ENCODE measurements around the gene CELF1. TPM values are rescaled to one million over a fixed set of nuclear protein-coding genes. Genes with fewer than 3 reads are reported as not detected.

The CELF1 gene
- total RNA-seq, 1 experiment from 2014 or later = 152 TPM

- POLR2A ChIA-PET = no interaction called here
- Mint-ChIP-seq H3K4me1 (ENCODE audit: low read depth, unreplicated experiment) (peaks cover 6% of the 10 kb centered on the region), H3K4me3 (ENCODE audit: unreplicated experiment) (no peak overlapping the region)
Observed at GRCh38 chr11:47583844-47584243, 30.9 kb upstream of the CELF1 start.

GRCh38 chr11:47578524-47579494, 25.9 kb upstream of the CELF1 start, which contains the start of the genes KBTBD4 and NDUFS3:
TSS of gene KBTBD4 (minus strand) at chr11:47578970. CDS start at chr11:47578951, 19 bp downstream.
TSS of gene NDUFS3 (plus strand) at chr11:47579074. CDS start at chr11:47579092, 18 bp downstream.
- POLR2A ChIA-PET = interaction anchor here (0.5 to 1.6 kb wide), 4 partner anchors 11 to 1661 kb away, joined by 4 to 12 read pairs (median 6); no protein-coding TSS in a partner anchor
- TF ChIP-seq CTCF (IDR thresholded peaks at IDR 0.05; ENCODE audit: insufficient read depth in 1 of 2, low read depth in 1 of 2, low read length in 1 of 2, severe bottlenecking in 1 of 2, unreplicated experiment in 1 of 2) = no peak
- peaks cover 78% of the 10 kb centered on the region for H3K36me3 Mint-ChIP-seq (ENCODE audit: insufficient read depth, unreplicated experiment)

More at GRCh38 chr11:47583844-47584243, 30.9 kb upstream of the CELF1 start:
- Histone ChIP-seq H3K4me3 (ENCODE audit: low read depth, low read length) (no peak overlapping the region), H3K4me1 (no peaks in the 10 kb centered on the region), H3K36me3 (ENCODE audit: control insufficient read depth, insufficient read depth, low read length) (peaks cover 1% of the 10 kb centered on the region; the same call in 1 of the 2 replicates), H3K9me3 (no peaks in the 10 kb centered on the region), H3K27me3 (replicated peaks; ENCODE audit: control insufficient read depth, insufficient read depth, low read length) (no peaks in the 10 kb centered on the region)
- H3K9me3 Mint-ChIP-seq (ENCODE audit: unreplicated experiment) = no peaks in the 10 kb centered on the region
- DNase-seq = no peak
- intact Hi-C loops (cut with micrococcal nuclease; ENCODE audit: unreplicated experiment) = no loop called here
- CTCF ChIA-PET = no interaction called here
- peaks cover 44% of the 10 kb centered on the region for H3K36me3 Mint-ChIP-seq (ENCODE audit: insufficient read depth, unreplicated experiment)
- BruUV-seq (replicated peaks) = no TSS peak
- H3K27ac Mint-ChIP-seq (ENCODE audit: unreplicated experiment) = no peak overlapping the region
- TF ChIP-seq CTCF (IDR thresholded peaks at IDR 0.05; ENCODE audit: insufficient read depth in 1 of 2, low read depth in 1 of 2, low read length in 1 of 2, severe bottlenecking in 1 of 2, unreplicated experiment in 1 of 2) = no peak
- no peaks in the 10 kb centered on the region for H3K27me3 Mint-ChIP-seq (ENCODE audit: insufficient read depth, unreplicated experiment)

GRCh38 chr11:47577460-47578041, 24.6 kb upstream of the CELF1 start:
- no peaks in the 10 kb centered on the region for H3K27me3 ChIP-seq (replicated peaks; ENCODE audit: control insufficient read depth, insufficient read depth, low read length)
- peaks cover 1% of the 10 kb centered on the region; the same call in 1 of the 2 replicates for H3K36me3 ChIP-seq (ENCODE audit: control insufficient read depth, insufficient read depth, low read length)
- intact Hi-C loops (cut with micrococcal nuclease; ENCODE audit: unreplicated experiment) = no loop called here
- no TSS peak for BruUV-seq (replicated peaks)
- H3K36me3 Mint-ChIP-seq (ENCODE audit: insufficient read depth, unreplicated experiment) = peaks cover 79% of the 10 kb centered on the region
- no peak for TF ChIP-seq CTCF (IDR thresholded peaks at IDR 0.05; ENCODE audit: insufficient read depth in 1 of 2, low read depth in 1 of 2, low read length in 1 of 2, severe bottlenecking in 1 of 2, unreplicated experiment in 1 of 2)
- POLR2A ChIA-PET = interaction anchor here (0.7 kb wide), 1 partner anchor 12 kb away, joined by 5 read pairs; the partner anchor contains the start of gene PTPMT1
- H3K4me3 ChIP-seq (ENCODE audit: low read depth, low read length) = peak overlapping the region; percentile 95
- peak overlapping the region; percentile 95 for H3K27ac Mint-ChIP-seq (ENCODE audit: unreplicated experiment)
- H3K9me3 Mint-ChIP-seq (ENCODE audit: unreplicated experiment) = no peaks in the 10 kb centered on the region
- peaks cover 6% of the 10 kb centered on the region for H3K4me1 Mint-ChIP-seq (ENCODE audit: low read depth, unreplicated experiment)
- no peaks in the 10 kb centered on the region for H3K27me3 Mint-ChIP-seq (ENCODE audit: insufficient read depth, unreplicated experiment)
- no peak for DNase-seq
- H3K4me1 ChIP-seq = peaks cover 5% of the 10 kb centered on the region; the same call in 1 of the 2 replicates
- CTCF ChIA-PET = interaction anchor here (1.0 kb wide), 1 partner anchor 24 kb away, joined by 3 read pairs; no protein-coding TSS in a partner anchor
- no peaks in the 10 kb centered on the region for H3K9me3 ChIP-seq
- H3K4me3 Mint-ChIP-seq (ENCODE audit: unreplicated experiment) = peak overlapping the region; percentile 91

More at GRCh38 chr11:47578524-47579494, 25.9 kb upstream of the CELF1 start, which contains the start of the genes KBTBD4 and NDUFS3:
- BruUV-seq (replicated peaks) = TSS peak; percentile 63
- Histone ChIP-seq H3K9me3 (no peaks in the 10 kb centered on the region), H3K27me3 (replicated peaks; ENCODE audit: control insufficient read depth, insufficient read depth, low read length) (no peaks in the 10 kb centered on the region), H3K36me3 (ENCODE audit: control insufficient read depth, insufficient read depth, low read length) (peaks cover 1% of the 10 kb centered on the region; the same call in 1 of the 2 replicates), H3K4me3 (ENCODE audit: low read depth, low read length) (peak within 1 kb of the TSS; percentile 95), H3K4me1 (peaks cover 5% of the 10 kb centered on the region; the same call in 1 of the 2 replicates)
- Mint-ChIP-seq H3K9me3 (ENCODE audit: unreplicated experiment) (no peaks in the 10 kb centered on the region), H3K27me3 (ENCODE audit: insufficient read depth, unreplicated experiment) (no peaks in the 10 kb centered on the region), H3K4me1 (ENCODE audit: low read depth, unreplicated experiment) (peaks cover 6% of the 10 kb centered on the region), H3K27ac (ENCODE audit: unreplicated experiment) (peak within 1 kb of the TSS; percentile 95), H3K4me3 (ENCODE audit: unreplicated experiment) (peak within 1 kb of the TSS; percentile 91)
- intact Hi-C loops (cut with micrococcal nuclease; ENCODE audit: unreplicated experiment) = loop anchor here (1.0 kb wide), 1 partner anchor 26 kb away; the partner anchor contains the start of gene CELF1
- CTCF ChIA-PET = interaction anchor here (1.0 kb wide), 1 partner anchor 25 kb away, joined by 4 read pairs; no protein-coding TSS in a partner anchor
- DNase-seq = peak; percentile 93 to 94
